ENCODE results near the gene TSEN34. TPM values are rescaled to one million over a fixed set of nuclear protein-coding genes. Genes with fewer than 3 reads are reported as not detected.

TSEN34 gene
- total RNA-seq, 2 donors from 2014 or later: 47.9 to 52.7 TPM

GRCh38 chr19:54207676-54207982 lies 16.5 kb downstream of the TSEN34 start:
- no peak for TF ChIP-seq CTCF (IDR thresholded peaks at IDR 0.05)
- Histone ChIP-seq H3K4me1 (peaks cover 31% of the 10 kb centered on the region), H3K27ac (peak overlapping the region; percentile 56), H3K36me3 (peaks cover 15% of the 10 kb centered on the region), H3K9ac (ENCODE audit: low read depth in 2 of 2, low read length in 2 of 2) (peak overlapping the region; percentile 40 to 68), H3K27me3 (no peaks in the 10 kb centered on the region), H3K9me3 (no peaks in the 10 kb centered on the region), H3K4me3 (no peak overlapping the region)
- no peak for DNase-seq
- intact Hi-C loops (cut with DNase I): no loop called here

GRCh38 chr19:54207983-54208783 lies 17.1 kb downstream of the TSEN34 start:
- Histone ChIP-seq H3K27me3 (no peaks in the 10 kb centered on the region), H3K9ac (ENCODE audit: low read depth in 2 of 2, low read length in 2 of 2) (peak overlapping the region; percentile 24 to 68), H3K9me3 (no peaks in the 10 kb centered on the region), H3K4me3 (no peak overlapping the region), H3K27ac (peak overlapping the region; percentile 72), H3K36me3 (peaks cover 15% of the 10 kb centered on the region), H3K4me1 (peaks cover 26% of the 10 kb centered on the region)
- DNase-seq: peak; percentile 56
- intact Hi-C loops (cut with DNase I): no loop called here
- TF ChIP-seq CTCF (IDR thresholded peaks at IDR 0.05): no peak

GRCh38 chr19:54208784-54209057 lies 17.6 kb downstream of the TSEN34 start:
- TF ChIP-seq CTCF (IDR thresholded peaks at IDR 0.05): no peak
- intact Hi-C loops (cut with DNase I): no loop called here
- H3K4me1 ChIP-seq: peaks cover 24% of the 10 kb centered on the region
- H3K9ac ChIP-seq (ENCODE audit: low read depth in 2 of 2, low read length in 2 of 2): peak overlapping the region in 1 of 2 donors; percentile 68
- H3K4me3 ChIP-seq: no peak overlapping the region
- peak overlapping the region; percentile 72 for H3K27ac ChIP-seq
- no peaks in the 10 kb centered on the region for H3K27me3 ChIP-seq
- H3K9me3 ChIP-seq: no peaks in the 10 kb centered on the region
- H3K36me3 ChIP-seq: peaks cover 15% of the 10 kb centered on the region
- no peak for DNase-seq

GRCh38 chr19:54209058-54209810 lies 18.1 kb downstream of the TSEN34 start:
- peaks cover 15% of the 10 kb centered on the region for H3K36me3 ChIP-seq
- H3K9me3 ChIP-seq: no peaks in the 10 kb centered on the region
- H3K4me3 ChIP-seq: no peak overlapping the region
- H3K27ac ChIP-seq: peak overlapping the region; percentile 72
- H3K9ac ChIP-seq (ENCODE audit: low read depth in 2 of 2, low read length in 2 of 2): peak overlapping the region; percentile 68
- no peak for TF ChIP-seq CTCF (IDR thresholded peaks at IDR 0.05)
- H3K27me3 ChIP-seq: no peaks in the 10 kb centered on the region
- peaks cover 24% of the 10 kb centered on the region for H3K4me1 ChIP-seq
- intact Hi-C loops (cut with DNase I): no loop called here
- DNase-seq: no peak

- peak; percentile 97 for DNase-seq
- H3K36me3 ChIP-seq: peaks cover 14% of the 10 kb centered on the region
- peaks cover 23% of the 10 kb centered on the region for H3K4me1 ChIP-seq
- intact Hi-C loops (cut with DNase I): no loop called here
- no peak for TF ChIP-seq CTCF (IDR thresholded peaks at IDR 0.05)
- H3K9ac ChIP-seq (ENCODE audit: low read depth in 2 of 2, low read length in 2 of 2): peak overlapping the region; percentile 68
- peak overlapping the region; percentile 72 for H3K27ac ChIP-seq
- no peaks in the 10 kb centered on the region for H3K9me3 ChIP-seq
- H3K27me3 ChIP-seq: no peaks in the 10 kb centered on the region
- no peak overlapping the region for H3K4me3 ChIP-seq
These were observed 18.8 kb downstream of the TSEN34 start for GRCh38 chr19:54209811-54210494.
